Heart right ventricle (tissue), 16 donors: ENCODE measurements around the gene NR2F1. TPM values are rescaled to one million over a fixed set of nuclear protein-coding genes. Genes with fewer than 3 reads are reported as not detected.

Source experiments
- ATAC-seq, 8 donors: fragments of 200-7000 bp; cut with Tn5 transposase; one replicate each; pipeline ENCODE4 v1.9.1; 2020; ENCODE audit warnings: mild to moderate bottlenecking in 8 of 8, moderate library complexity in 8 of 8, moderate number of reproducible peaks in 1 of 8
- DNase-seq, 2 donors: peaks; one replicate each; pipeline ENCODE4 v3.0.0-alpha.2; 2020
- H3K27ac ChIP-seq, 10 donors: fragments of 200-600 bp; sonication (generic) in 2 of 10; one replicate each; pipeline versions ENCODE4 v1.5.0 to v1.8.0; 2020 to 2022; ENCODE audit warnings: mild to moderate bottlenecking in 3 of 10
- H3K27me3 ChIP-seq, 7 donors: fragments of 200-600 bp; one replicate each; pipeline ENCODE4 v1.8.0; 2021 to 2022; ENCODE audit warnings: mild to moderate bottlenecking in 2 of 7
- H3K36me3 ChIP-seq, 9 donors: fragments of 200-600 bp; sonication (generic) in 1 of 9; one replicate each; pipeline versions ENCODE4 v1.5.0 to v1.8.0; 2020 to 2022; ENCODE audit warnings: mild to moderate bottlenecking in 2 of 9
- H3K4me1 ChIP-seq, 9 donors: fragments of 200-600 bp; sonication (generic) in 1 of 9; one replicate each; pipeline versions ENCODE4 v1.5.0 to v1.8.0; 2020 to 2022; ENCODE audit warnings: mild to moderate bottlenecking in 4 of 9
- H3K4me3 ChIP-seq, 10 donors: fragments of 200-600 bp; sonication (generic) in 2 of 10; one replicate each; pipeline versions ENCODE4 v1.5.0 to v1.8.0; 2020 to 2022; ENCODE audit warnings: mild to moderate bottlenecking in 7 of 10, moderate library complexity in 2 of 10
- H3K9me3 ChIP-seq, 11 donors: fragments of 200-600 bp in 10 of 11; sonication (generic) in 2 of 11; one replicate each; pipeline versions ENCODE4 v1.5.0 to v1.8.0; 2013 to 2022; ENCODE audit warnings: mild to moderate bottlenecking in 2 of 11, control low read depth in 1 of 11, moderate library complexity in 1 of 11
- CTCF ChIP-seq, 9 donors: fragments of 200-600 bp; sonication (generic) in 2 of 9; IDR thresholded peaks; one replicate each; pipeline versions ENCODE4 v1.5.0 to v1.8.0; 2021 to 2022; ENCODE audit warnings: antibody characterized with exemption in 9 of 9, mild to moderate bottlenecking in 5 of 9, moderate library complexity in 1 of 9
- WGBS, 2 donors: extraction: QIAGEN DNeasy Blood & Tissue Kit; methylation state at CpG; one replicate each; pipeline ENCODE4 v1.1.7; 2013; ENCODE audit warnings: inconsistent platforms in 1 of 2; 5-methylcytosine and 5-hydroxymethylcytosine counted together
- intact Hi-C, 10 donors: fragments of 100-400 bp; cut with DNase I; formaldehyde crosslinking; loops; one replicate each; pipeline versions ENCODE4 v1.11.1 to v1.14.2; 2022
- polyA plus RNA-seq, 2 donors: library from polyadenylated mRNA; stranded (reverse); fragments of 200-250 nt; gene quantifications; one replicate each; pipeline ENCODE4 v1.2.3, GENCODE V29; 2013
- total RNA-seq, 10 donors: library from RNA; stranded (reverse); fragmentation: NEBNext Ultra II Directional in 3 of 10; extraction: Animal tissue kit (Norgen Biotek cat#: 25700) in 3 of 10; gene quantifications; one replicate each; pipeline versions ENCODE4 v1.2.1 to v1.2.4, GENCODE V29; 2021 to 2023
- donor health status: Arrhythmogenic right ventricular cardiomyopathy.
- donor health status: ischemic (EF 13 %, LVEDD 7.1; RV severe dilation, severe dysfunction).
- donor health status: healthy with polysubstance abuse.
- donor health status: DM: no; HTN: yes; CAD: no.
- donor health status: DM: no; HTN: no; CAD: no.
- donor health status: ischemic (EF 25% LVEDD 6.9; RV normal size, moderate dysfunction).
- donor health status: ischemic (EF 25% LVEDD 5.7; RV mildly dilated, moderate dysfunction).
- donor health status: healthy.
- donor health status: DM: yes; HTN: yes; CAD: no.
- donor health status: Ischemic cardiomyopathy.
- donor health status: ischemic (EF 35%, LVEDD 5.7; RV mildly dilated, moderate dysfunction).
- donor health status: nonischemic (EF 11% LVEDD 7.7; RV severe dilation, severe dysfunction).
- donor health status: DM: yes; HTN: yes; CAD: no.
- donor health status: PGD.
- donor health status: ischemic (EF 29% LVEDD 5.4; RV normal size, mild dysfunction).
- donor health status: nonischemic (EF 23%, LVEDD 6.1; RV moderate dilation, normal function).

Gene NR2F1
- total and polyA plus RNA-seq, 12 donors = 0.27 to 2.4 (median 0.92) TPM

- WGBS, 2 donors = 13 to 25% methylated on average over 5 of the region's 5 CpGs
- no peak for ATAC-seq
- no peak for TF ChIP-seq CTCF (IDR thresholded peaks at IDR 0.05)
- peaks cover 41 to 100% (median 100%) of the 10 kb centered on the region in 7 donors for H3K27me3 ChIP-seq
- H3K36me3 ChIP-seq = no peaks in the 10 kb centered on the region
- intact Hi-C loops = no loop called here
- DNase-seq = no peak
- H3K4me3 ChIP-seq = no peak overlapping the region
- no peak overlapping the region for H3K27ac ChIP-seq
- H3K4me1 ChIP-seq = peaks cover 0 to 13% (median 2%) of the 10 kb centered on the region in 9 donors
- H3K9me3 ChIP-seq = peaks cover 0 to 7% (median 0%) of the 10 kb centered on the region in 11 donors
Observed at GRCh38 chr5:93599001-93599379, 16.0 kb downstream of the NR2F1 start.

- intact Hi-C loops = loop anchor here in 4 of 10 donors (5.0 to 10.0 kb wide), 4 partner anchors 195 to 305 kb away; no protein-coding TSS in a partner anchor
- peaks cover 0 to 6% (median 0%) of the 10 kb centered on the region in 11 donors for H3K9me3 ChIP-seq
- H3K27ac ChIP-seq = no peak overlapping the region
- 13 to 25% methylated on average over 17 of the region's 17 CpGs for whole genome bisulfite sequencing, 2 donors
- no peaks in the 10 kb centered on the region for H3K36me3 ChIP-seq
- no peak overlapping the region for H3K4me3 ChIP-seq
- TF ChIP-seq CTCF (IDR thresholded peaks at IDR 0.05) = no peak
- DNase-seq (no peak), ATAC-seq (no peak)
- peaks cover 0 to 18% (median 8%) of the 10 kb centered on the region in 9 donors for H3K4me1 ChIP-seq
- H3K27me3 ChIP-seq = peaks cover 46 to 100% (median 100%) of the 10 kb centered on the region in 7 donors
Observed at GRCh38 chr5:93599399-93600120, 16.5 kb downstream of the NR2F1 start.

GRCh38 chr5:93600409-93601070, 17.5 kb downstream of the NR2F1 start:
- peaks cover 0 to 18% (median 8%) of the 10 kb centered on the region in 9 donors for H3K4me1 ChIP-seq
- H3K36me3 ChIP-seq = no peaks in the 10 kb centered on the region
- no peak overlapping the region for H3K4me3 ChIP-seq
- no peak for ATAC-seq
- DNase-seq = no peak
- H3K9me3 ChIP-seq = no peaks in the 10 kb centered on the region
- no peak for TF ChIP-seq CTCF (IDR thresholded peaks at IDR 0.05)
- H3K27me3 ChIP-seq = peaks cover 46 to 100% (median 100%) of the 10 kb centered on the region in 7 donors
- intact Hi-C loops = loop anchor here in 4 of 10 donors (5.0 to 10.0 kb wide), 4 partner anchors 194 to 304 kb away; no protein-coding TSS in a partner anchor
- 16 to 31% methylated on average over 8 of the region's 8 CpGs for WGBS, 2 donors
- H3K27ac ChIP-seq = no peak overlapping the region

- no peak overlapping the region for H3K27ac ChIP-seq
- TF ChIP-seq CTCF (IDR thresholded peaks at IDR 0.05) = no peak
- intact Hi-C loops = loop anchor here in 4 of 10 donors (5.0 to 10.0 kb wide), 4 partner anchors 194 to 304 kb away; no protein-coding TSS in a partner anchor
Observed at GRCh38 chr5:93601071-93601801, 18.2 kb downstream of the NR2F1 start.

More at GRCh38 chr5:93601071-93601801, 18.2 kb downstream of the NR2F1 start:
- 38 to 45% methylated on average over 3 of the region's 3 CpGs for WGBS, 2 donors
- Histone ChIP-seq H3K9me3 (no peaks in the 10 kb centered on the region), H3K27me3 (peaks cover 40 to 100% (median 100%) of the 10 kb centered on the region in 7 donors), H3K4me3 (no peak overlapping the region), H3K36me3 (no peaks in the 10 kb centered on the region), H3K4me1 (peaks cover 0 to 18% (median 8%) of the 10 kb centered on the region in 9 donors)
- DNase-seq (no peak), ATAC-seq (no peak)
